Liver (tissue), 3 donors: ENCODE measurements around the gene FAM222A.

Experiments used
- CTCF ChIP-seq: fragments of 150-350 bp; IDR thresholded peaks from 2 replicates; pipeline ENCODE4 v1.5.1; 2017; ENCODE audit warnings: improper control_type of control experiment, low read depth, low read length; ENCODE audit not compliant: missing input control
- RXRA ChIP-seq, 2 donors: IDR thresholded peaks; 2 replicates each; pipeline ENCODE4 v1.6.1; 2017 to 2018; ENCODE audit warnings: antibody characterized with exemption in 2 of 2, mild to moderate bottlenecking in 1 of 2
- TAF1 ChIP-seq: conservative IDR thresholded peaks from 2 replicates; pipeline ENCODE4 v1.6.1; 2016; ENCODE audit warnings: antibody characterized with exemption, mild to moderate bottlenecking
- YY1 ChIP-seq: IDR thresholded peaks from 2 replicates; pipeline ENCODE4 v1.6.1; 2016; ENCODE audit warnings: antibody characterized with exemption, mild to moderate bottlenecking
- donor health status: healthy.
- donor health status: healthy.

- TF ChIP-seq CTCF (no peak), YY1 (no peak), TAF1 (no peak), RXRA (IDR thresholded peaks at IDR 0.05) (no peak)
These were observed 49.7 kb downstream of the FAM222A start for GRCh38 chr12:109763201-109763841.
